Right lobe of liver (tissue), 6 donors: Measurements from ENCODE around the gene RERE. TPM values are rescaled to one million over a fixed set of nuclear protein-coding genes. Genes with fewer than 3 reads are reported as not detected.

ENCODE experiments used
- ATAC-seq, 4 donors: fragments of 200-7000 bp; cut with Tn5 transposase; one replicate each; pipeline ENCODE4 v1.9.1; 2020; ENCODE audit warnings: mild to moderate bottlenecking in 4 of 4, moderate library complexity in 4 of 4
- DNase-seq, 3 donors: peaks; one replicate each; pipeline ENCODE4 v3.0.0-alpha.2; 2020
- H3K27ac ChIP-seq, 3 donors: fragments of 200-600 bp; one replicate each; pipeline ENCODE4 v1.8.0; 2022
- H3K27me3 ChIP-seq, 2 donors: fragments of 200-600 bp; one replicate each; pipeline ENCODE4 v1.8.0; 2022
- H3K36me3 ChIP-seq, 4 donors: fragments of 200-600 bp; sonication (generic) in 1 of 4; one replicate each; pipeline versions ENCODE4 v1.5.1 to v1.8.0; 2017 to 2022; ENCODE audit warnings: control low read depth in 1 of 4
- H3K4me1 ChIP-seq, 4 donors: fragments of 200-600 bp; sonication (generic) in 1 of 4; one replicate each; pipeline versions ENCODE4 v1.5.1 to v1.8.0; 2017 to 2022; ENCODE audit warnings: control low read depth in 1 of 4
- H3K4me3 ChIP-seq, 3 donors: fragments of 200-600 bp; one replicate each; pipeline ENCODE4 v1.8.0; 2022
- H3K9me3 ChIP-seq, 4 donors: fragments of 200-600 bp; sonication (generic) in 1 of 4; one replicate each; pipeline versions ENCODE4 v1.5.1 to v1.8.0; 2017 to 2022; ENCODE audit warnings: control low read depth in 1 of 4
- CTCF ChIP-seq, 4 donors: fragments of 200-600 bp in 3 of 4; fragments of 450-650 bp in 1 of 4; IDR thresholded peaks; one replicate each; pipeline versions ENCODE4 v1.5.1 to v1.8.0; 2016 to 2022; ENCODE audit warnings: antibody characterized with exemption in 4 of 4, mild to moderate bottlenecking in 2 of 4
- POLR2A ChIP-seq: fragments of 450-650 bp; IDR thresholded peaks from one replicate; pipeline ENCODE4 v1.6.1; 2017; ENCODE audit warnings: antibody characterized with exemption, mild to moderate bottlenecking
- WGBS: methylation state at CpG from one replicate; pipeline ENCODE4 v1.1.6; 2018; ENCODE audit warnings: low coverage, low lambda C conversion rate; ENCODE audit not compliant: insufficient coverage; ENCODE audit errors: missing lambda C conversion rate; 5-methylcytosine and 5-hydroxymethylcytosine counted together
- intact Hi-C, 2 donors: fragments of 100-400 bp; cut with DNase I; formaldehyde crosslinking; loops; one replicate each; pipeline versions ENCODE4 v1.11.2 to v1.14.1; 2022
- total RNA-seq, 6 experiments: library from RNA; depleted of rRNA in 2 of 6; stranded (reverse); fragments of >200 nt in 2 of 6; fragmentation: NEBNext Ultra II Directional in 3 of 6; extraction: Animal tissue kit (Norgen Biotek cat#: 25700) in 3 of 6; gene quantifications; one replicate each; pipeline versions ENCODE4 v1.1.0 to v1.2.4, GENCODE V29; 2016 to 2023
- donor health status: DM: no; HTN: yes; CAD: no.
- donor health status: DM: no; HTN: no; CAD: no.
- donor health status: DM: no; HTN: no; CAD: no.
- donor health status: DM: no; HTN: yes; CAD: no.
- donor health status: DM: no; HTN: yes; CAD: no.

The RERE gene
- total RNA-seq, 6 experiments from 2014 or later, result 17.5 to 38.4 (median 25.0) TPM

- TF ChIP-seq CTCF (IDR thresholded peaks at IDR 0.05), result no peak
- no peak for TF ChIP-seq POLR2A
- H3K36me3 ChIP-seq, result no peaks in the 10 kb centered on the region
- WGBS, result 61% methylated on average over 6 of the region's 6 CpGs
- no peak for DNase-seq
- no peak overlapping the region for H3K4me3 ChIP-seq
- no peak overlapping the region for H3K27ac ChIP-seq
- intact Hi-C loops, result no loop called here
- no peak for ATAC-seq
- no peaks in the 10 kb centered on the region for H3K9me3 ChIP-seq
- no peaks in the 10 kb centered on the region for H3K27me3 ChIP-seq
- H3K4me1 ChIP-seq, result peaks cover 0 to 12% (median 0%) of the 10 kb centered on the region in 4 donors
These were observed 300.5 kb downstream of the RERE start for GRCh38 chr1:8516793-8517556.

- ATAC-seq (no peak), DNase-seq (no peak)
- Histone ChIP-seq H3K27ac (no peak overlapping the region), H3K36me3 (no peaks in the 10 kb centered on the region), H3K4me3 (no peak overlapping the region), H3K4me1 (peaks cover 0 to 12% (median 0%) of the 10 kb centered on the region in 4 donors), H3K9me3 (no peaks in the 10 kb centered on the region), H3K27me3 (no peaks in the 10 kb centered on the region)
- TF ChIP-seq POLR2A (no peak), CTCF (IDR thresholded peaks at IDR 0.05) (no peak)
- 66% methylated on average over 4 of the region's 4 CpGs for WGBS
- intact Hi-C loops, result no loop called here
These were observed 301.1 kb downstream of the RERE start for GRCh38 chr1:8516278-8516777.

DNA sequence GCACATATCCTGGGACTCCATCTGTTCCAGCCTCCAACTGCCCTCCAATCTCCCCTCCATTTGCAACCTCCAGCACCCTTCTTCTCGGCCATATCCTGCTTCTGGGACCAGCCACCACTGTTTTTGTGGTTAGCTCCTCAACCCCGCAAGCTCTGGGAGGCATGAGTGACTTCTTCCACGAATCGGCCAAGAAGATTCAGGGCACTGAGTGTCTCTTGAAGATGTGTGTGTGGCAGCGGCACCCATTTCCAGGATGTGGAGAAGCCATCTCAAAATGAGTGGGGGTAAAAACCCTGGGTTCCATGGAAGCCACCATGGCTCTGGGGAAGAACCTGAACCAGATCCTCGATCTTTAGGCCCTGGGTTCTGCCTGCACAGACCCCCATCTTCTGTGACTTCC, 304.9 kb downstream of the RERE start:
- intact Hi-C loops, result no loop called here
- ATAC-seq (no peak), DNase-seq (peak in 1 of 3 donors; percentile 24)
- no peaks in the 10 kb centered on the region for H3K9me3 ChIP-seq
- H3K4me3 ChIP-seq, result no peak overlapping the region
- 90% methylated on average over 4 of the region's 6 CpGs for WGBS
- no peaks in the 10 kb centered on the region for H3K27me3 ChIP-seq
- no peak overlapping the region for H3K27ac ChIP-seq
- peaks cover 0 to 8% (median 0%) of the 10 kb centered on the region in 4 donors for H3K4me1 ChIP-seq
- no peak for TF ChIP-seq CTCF (IDR thresholded peaks at IDR 0.05)
- TF ChIP-seq POLR2A, result no peak
- no peaks in the 10 kb centered on the region for H3K36me3 ChIP-seq

DNA sequence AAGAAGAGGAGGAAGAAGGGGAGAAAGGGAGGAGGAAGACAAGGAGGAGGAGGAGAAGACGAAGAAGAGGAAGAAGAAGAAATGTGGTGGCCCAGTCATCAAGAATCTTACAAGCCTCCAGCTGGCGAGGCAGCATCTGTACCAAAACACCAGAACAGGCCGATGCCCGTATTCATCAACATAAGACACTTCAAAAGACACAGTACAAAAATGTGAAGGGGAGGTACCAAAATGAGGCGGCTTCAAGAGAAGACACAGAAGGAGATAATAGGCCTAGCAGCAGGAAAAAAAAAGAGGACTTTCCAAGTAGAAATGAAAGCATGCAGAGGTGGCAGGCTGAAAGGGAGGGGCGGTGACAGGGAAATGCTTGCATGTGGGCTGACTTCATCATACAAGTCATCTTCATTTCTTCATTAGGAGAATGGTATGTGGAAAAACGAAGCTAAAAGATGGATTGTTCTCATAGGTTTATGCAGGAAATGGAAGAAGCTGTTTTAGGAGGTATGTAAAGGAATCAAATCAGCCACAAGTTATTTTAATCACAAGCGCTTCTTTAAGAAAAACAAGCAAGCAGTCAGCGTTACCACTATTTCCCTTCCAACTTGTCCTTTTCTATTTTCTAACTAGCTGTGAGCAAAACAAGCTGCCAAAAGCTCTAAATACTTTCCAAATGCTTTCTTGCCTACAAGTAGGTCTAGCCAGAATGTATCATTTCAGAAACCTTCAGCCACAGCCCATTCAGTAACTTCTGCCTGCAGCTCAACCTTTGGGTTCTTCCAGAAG, 307.2 kb downstream of the RERE start:
- H3K27me3 ChIP-seq, result no peaks in the 10 kb centered on the region
- no peak for TF ChIP-seq CTCF (IDR thresholded peaks at IDR 0.05)
- no peak for TF ChIP-seq POLR2A
- no peak overlapping the region for H3K4me3 ChIP-seq
- peak in 1 of 3 donors; percentile 27 for DNase-seq
- H3K36me3 ChIP-seq, result no peaks in the 10 kb centered on the region
- intact Hi-C loops, result no loop called here
- no peaks in the 10 kb centered on the region for H3K9me3 ChIP-seq
- 61% methylated on average over 9 of the region's 9 CpGs for WGBS
- peak in 1 of 4 donors; percentile 23 for ATAC-seq
- H3K27ac ChIP-seq, result peak overlapping the region in 1 of 3 donors; percentile 20
- H3K4me1 ChIP-seq, result peaks cover 0 to 4% (median 0%) of the 10 kb centered on the region in 4 donors
